ENCODE results near the gene SRA1. TPM values are rescaled to one million over a fixed set of nuclear protein-coding genes. Genes with fewer than 3 reads are reported as not detected.
"Not testable (repeated sequence)": the region's sequence is repeated elsewhere in the genome, so short reads cannot be mapped to it uniquely, and the experiment has no call there.

Gene SRA1
- polyA plus RNA-seq (2013, experiment 1 of 2; ENCODE audit: insufficient read length) = 70.3 TPM
- 63.6 TPM for polyA plus RNA-seq (2013, experiment 2 of 2; ENCODE audit: insufficient read length)

DNA sequence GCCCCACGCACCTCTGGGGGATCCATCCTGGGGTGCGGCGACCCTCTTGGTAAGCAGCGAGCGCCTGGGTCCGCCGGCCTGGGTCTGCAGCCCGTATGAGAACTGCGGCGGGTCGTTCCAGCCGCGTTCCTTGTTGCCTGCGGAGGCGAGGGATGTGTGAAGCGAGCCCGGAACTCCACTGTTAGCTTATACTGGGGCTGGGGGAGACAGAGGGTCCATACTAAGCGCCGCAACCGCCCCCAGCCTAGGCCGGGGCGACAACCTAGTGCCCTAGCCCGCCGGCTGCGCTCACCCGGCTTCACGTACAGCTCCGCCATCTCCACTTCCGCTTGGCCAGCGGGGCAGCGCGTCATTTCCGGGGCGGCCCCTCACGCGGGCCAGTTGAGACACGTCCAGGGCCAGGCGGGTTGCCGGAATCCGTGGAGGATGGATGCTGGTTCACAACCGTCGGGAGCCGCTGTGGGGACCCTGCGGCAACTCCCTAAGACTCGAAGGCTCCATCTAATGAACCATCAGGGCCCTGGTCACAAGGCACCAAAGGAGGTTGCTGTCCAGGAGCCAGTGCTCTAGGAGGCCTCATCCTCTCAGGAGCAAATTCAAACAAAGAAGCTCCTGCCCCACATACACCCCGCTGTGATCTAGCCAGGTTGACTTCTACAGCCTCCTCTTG, at the start of gene SRA1:
Gene SRA1, minus strand, starts transcription at position 338 of the 670 bp plus-strand sequence. Its CDS starts 21 bp downstream, at position 317.
- DNase-seq = peak; percentile 91

DNA sequence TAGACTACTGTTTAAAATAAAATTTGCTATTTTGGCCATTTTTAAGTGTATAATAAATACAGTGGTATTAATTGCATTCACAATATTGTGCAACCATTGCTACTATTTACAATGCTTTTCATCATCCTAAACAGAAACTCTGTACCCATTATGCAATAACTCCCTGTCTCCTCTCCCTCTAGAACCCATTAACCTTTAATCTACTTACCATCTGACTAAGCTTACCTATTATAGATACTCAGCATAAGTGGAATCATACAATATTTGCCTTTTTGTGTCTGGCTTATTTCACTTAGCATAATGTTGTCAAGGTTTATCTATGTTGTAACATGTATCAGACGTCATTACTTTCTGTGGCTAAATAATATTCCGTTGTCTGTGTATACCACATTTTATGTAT, 49.8 kb upstream of the SRA1 start:
- no peak for DNase-seq

DNA sequence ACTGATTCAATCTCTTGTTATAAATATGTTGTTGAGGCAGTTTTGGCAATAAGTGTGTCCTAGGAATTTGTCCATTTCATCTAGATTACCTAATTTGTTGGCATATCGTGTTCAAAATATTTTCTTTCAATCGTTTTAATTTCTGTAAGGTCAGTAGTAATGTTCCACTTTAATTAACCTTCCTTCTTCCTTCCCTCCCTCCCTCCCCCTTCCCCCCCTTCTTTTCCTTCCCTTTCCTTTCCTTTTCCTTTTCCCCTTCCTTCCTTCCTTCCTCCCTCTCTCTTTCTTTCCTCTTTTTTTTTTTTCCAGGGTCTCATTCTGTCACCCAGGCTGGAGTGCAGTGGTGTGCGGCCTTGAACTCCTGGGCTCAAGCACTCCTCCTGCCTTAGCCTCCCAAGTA, 48.6 kb upstream of the SRA1 start:
- DNase-seq = no peak

DNA sequence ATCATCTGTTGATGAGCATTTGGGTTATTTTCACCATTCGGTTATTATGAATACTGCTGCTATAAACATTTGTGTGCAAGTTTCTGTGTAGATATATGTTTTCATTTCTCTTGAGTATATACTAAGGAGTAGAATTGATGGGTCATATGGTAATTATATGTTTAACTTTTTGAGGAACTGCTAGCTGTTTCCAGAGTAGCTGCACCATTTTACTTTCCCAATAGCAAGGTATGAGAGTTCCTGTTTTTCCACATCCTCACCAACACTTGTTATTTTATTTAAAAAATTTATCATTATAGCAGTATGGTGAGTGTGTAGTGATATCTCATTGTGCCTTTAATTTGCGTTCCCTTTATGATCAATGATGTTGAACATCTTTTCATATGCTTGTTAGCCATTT, 46.5 kb upstream of the SRA1 start:
- DNase-seq = no peak

DNA sequence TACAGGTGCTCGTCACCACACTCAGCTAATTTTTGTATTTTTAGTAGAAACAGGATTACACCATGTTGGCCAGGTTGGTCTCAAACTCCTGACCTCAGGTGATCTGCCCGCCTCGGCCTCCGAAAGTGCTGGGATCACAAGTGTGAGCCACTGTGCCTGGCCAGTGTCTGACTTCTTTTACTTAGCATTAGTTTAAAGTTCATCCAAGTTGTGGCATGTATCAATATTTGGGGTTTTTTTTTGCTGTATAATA, 46.1 kb upstream of the SRA1 start:
- not testable (repeated sequence) for DNase-seq

DNA sequence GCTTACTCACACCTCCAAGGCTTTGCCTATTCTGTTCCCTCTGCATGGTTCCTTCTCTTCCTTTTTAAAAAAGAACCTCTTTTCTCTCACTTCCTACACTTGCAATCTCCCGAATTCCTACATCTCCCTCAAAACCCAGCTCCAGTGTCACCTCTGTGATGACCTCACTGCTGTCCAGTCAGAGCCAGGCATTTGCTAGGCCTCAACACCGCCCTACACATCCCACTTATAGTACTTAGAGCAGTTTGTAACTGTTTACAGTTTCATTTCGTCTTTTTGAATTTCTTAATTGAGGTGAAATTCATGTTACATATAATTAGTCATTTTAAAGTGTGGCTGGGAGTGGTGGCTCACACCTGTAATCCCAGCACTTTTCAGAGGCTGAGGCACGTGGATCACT, 44.9 kb upstream of the SRA1 start:
- DNase-seq = no peak

DNA sequence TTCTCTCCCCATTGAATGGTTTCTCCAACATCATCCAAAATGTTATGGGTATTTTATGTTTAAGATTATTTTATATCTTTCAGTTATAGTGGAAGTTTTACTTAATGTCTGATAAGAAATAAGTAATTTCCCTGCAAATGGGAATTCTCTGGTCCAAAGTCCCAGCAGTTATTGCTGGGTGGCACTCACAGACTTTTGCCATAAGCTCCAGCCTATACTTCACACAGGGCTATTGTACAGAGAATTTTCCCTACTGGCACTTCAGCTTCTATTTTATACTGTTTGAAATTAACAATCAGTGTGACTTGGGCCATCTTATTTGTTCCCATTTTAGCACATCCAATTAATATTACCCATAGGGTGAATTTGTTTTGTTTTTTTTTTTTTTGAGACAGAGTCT, 42.8 kb upstream of the SRA1 start:
- no peak for DNase-seq

DNA sequence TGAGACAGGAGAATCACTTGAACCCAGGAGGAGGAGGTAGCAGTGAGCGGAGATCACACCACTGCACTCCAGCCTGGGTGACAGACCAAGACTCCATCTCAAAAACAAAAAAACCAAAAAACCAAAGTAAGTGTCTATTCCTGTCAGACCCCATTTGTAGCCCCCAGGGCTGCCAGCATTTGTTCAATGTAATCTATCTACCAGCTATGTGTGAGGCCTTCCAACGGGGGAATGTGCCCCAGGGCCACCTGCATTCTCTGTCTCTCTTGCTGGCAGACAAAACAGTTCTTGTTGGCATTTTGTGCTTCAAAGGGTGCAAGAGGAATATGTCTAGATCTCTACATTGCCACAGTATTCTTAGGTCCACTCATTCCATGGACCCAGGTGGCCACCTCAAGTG, 41.6 kb upstream of the SRA1 start:
- no peak for DNase-seq

DNA sequence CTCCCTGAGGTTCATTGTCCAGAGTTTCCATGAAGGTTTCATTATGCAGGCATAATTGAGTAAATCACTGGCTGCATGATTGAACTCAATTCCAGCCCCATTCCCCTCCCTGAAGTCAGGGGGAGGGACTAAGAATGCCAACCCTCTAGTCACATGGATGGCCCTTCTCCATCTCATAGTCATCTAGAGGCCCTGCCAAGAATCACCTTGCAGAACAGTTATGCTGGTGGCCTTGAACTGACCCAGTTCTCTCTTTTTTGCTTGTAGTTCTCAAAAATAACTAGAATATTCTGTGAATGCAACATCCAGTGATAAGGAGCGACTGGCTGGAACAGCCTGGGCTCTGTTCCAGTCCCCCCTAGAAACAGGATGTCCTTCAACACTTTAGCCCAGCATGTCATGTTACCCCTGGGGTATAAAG, 39.1 kb upstream of the SRA1 start:
- DNase-seq = no peak

DNA sequence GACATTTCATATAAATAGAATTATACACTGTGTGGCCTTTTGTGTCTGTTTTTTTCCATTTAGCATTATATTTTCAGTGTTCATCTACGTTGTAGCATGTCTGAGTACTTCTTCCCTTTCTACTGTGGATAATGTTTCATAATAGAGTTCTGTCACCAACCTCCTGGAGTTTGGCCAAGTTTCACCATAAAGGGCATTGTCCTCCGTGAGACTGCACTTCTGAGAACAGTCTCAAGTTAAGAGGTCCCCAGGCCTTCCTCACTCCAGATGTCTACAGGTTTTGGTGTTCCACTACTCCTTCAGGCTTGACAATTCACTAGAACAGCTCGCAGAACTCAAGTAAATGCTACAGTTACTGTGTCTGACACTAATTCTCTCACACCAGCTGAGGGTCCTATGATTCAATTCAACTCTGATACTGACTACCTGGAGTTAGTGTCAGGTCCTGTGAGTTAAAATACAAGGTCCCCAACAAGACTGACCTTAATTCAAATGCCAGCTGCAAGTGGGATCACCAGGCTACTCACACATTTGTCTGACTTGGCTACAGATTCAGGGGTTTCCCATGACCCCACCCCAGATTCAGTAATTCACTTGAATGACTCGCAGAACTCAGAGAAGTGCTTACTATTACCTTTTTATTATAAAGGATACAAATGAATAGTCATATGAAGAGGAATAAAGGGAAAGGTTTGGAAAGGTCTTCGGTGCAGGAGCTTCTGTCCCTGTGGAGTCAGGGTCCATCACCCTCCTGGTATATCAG, 38.4 kb upstream of the SRA1 start:
- no peak for DNase-seq

DNA sequence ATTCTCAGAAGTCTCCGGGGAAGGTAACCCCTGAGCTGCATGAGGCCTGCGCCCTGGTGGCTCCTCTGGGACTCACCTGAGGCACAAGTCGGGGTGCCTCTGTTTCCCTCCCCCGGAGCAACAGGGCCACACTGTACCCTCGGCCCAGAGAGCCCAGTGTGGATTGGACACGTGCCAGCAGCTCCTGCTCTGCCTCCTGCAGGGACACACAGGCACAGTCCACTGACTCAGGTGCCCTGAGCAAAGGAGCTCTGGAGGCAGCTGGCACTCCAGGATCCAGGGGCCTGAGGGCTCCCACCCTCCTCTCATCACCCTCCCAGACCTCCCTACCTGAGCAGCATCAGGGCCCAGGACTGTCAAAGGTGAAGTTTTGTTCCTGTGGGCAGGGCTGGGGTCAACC, 36.9 kb upstream of the SRA1 start:
- no peak for DNase-seq

DNA sequence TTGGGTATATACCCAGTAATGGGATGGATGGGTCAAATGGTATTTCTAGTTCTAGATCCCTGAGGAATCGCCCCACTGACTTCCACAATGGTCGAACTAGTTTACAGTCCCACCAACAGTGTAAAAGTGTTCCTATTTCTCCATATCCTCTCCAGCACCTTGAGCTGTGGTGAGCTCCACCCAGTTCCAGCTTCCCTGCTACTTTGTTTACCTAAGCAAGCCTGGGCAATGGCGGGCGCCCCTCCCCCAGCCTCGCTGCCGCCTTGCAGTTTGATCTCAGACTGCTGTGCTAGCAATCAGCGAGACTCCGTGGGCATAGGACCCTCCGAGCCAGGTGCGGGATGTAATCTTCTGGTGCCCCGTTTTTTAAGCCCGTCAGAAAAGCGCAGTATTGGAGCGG, 35.8 kb upstream of the SRA1 start:
- DNase-seq = not testable (repeated sequence)

DNA sequence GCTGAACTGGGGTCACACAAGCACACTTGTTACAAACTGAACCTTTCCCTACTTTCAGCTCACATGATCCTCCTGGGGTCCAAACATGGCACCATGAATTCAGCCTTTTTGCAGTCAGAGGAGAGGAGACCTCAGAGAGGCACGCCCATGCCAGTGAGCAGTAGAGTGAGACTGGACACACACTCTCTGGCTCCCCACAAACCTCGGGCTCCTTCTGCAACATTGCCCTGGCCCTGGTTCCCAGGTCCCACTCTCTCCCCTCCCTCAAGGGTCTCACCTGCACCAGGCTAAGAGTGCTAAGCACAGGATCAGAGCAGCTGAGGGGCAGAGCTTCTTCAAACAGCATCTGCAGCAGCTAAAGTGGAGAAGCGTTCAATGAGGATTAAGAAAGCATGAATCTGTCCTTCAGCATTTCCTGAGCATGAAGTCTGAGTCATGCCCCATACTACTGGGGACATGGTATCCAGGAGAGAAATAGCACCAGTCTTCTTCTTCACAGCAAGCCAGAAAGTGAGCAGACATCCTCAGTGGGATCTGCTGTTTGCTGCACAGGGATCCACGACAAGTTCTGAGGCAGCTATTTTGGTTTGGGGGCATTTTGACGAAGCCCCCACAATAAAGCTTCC, 34.6 kb upstream of the SRA1 start:
- peak; percentile 38 for DNase-seq

DNA sequence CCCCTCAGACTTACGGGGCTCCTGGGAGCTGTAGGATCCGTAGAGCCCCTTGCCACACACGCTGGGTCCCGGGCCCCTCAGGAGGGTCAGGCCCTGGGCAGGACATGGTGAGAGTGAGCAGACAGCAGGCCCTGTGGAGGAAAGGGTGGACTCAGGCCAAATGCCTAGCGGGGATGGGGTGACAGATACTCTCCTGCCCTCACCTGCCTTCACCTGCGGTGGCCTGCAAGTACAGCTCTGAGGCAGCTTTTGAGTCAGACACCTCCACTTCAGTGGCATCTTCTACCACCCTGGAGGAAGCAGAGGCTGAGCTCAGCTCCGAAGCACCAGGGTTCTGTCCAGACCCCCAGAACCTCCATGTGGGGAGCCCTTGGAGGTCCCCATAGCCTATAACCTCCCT, 33.6 kb upstream of the SRA1 start:
- no peak for DNase-seq

DNA sequence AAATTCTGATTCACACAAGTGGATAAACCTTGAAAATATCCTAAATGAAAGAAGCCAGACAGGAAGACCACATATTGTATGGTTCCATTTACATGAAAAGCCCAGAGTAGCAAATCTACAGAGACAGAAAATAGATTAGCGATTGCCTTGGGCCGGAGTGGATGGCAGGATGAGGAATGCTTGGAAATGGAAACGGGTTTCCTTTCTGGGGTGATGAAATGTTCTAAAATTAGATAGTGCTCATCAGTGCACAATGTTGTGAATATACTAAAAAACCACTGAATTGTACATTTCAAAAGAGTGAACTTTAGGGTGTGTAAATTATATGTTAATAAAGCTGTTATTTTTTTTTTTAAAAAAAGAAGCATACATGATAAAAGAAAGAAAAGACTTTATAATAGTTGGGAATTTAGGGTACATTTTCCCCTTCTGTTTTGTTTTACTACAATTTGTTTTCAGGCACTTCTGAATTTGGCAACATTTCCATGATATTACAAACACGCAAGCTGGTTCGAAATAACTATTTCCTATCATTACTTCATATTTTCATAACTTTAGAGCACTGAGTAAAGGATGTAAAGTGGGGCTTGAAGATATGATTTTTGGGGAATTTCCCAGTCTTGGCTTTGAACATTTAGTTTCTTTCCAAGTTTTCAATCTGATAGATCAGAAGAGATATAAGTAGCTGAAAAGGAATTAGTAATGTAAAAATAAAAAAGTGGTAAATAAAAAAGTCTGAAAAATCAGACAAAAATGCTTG, 31.2 kb upstream of the SRA1 start:
- peak; percentile 17 for DNase-seq

DNA sequence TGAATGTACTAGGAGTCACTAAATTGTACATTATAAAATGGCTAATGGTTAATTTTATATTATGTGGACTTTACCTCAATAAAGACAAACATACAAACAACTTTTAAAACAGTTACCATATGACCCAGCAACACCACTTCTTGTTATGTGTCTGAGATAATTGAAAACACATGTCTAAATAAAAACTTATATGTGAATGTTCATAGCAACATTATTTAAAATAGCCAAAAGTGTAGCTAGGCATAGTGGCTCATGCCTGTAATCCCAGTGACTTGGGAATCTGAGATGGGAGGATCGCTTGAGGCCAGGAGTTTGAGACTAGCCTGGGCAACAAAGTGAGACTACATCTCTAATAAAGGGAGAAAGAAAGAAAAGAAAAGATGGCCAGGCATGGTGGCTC, 30.2 kb upstream of the SRA1 start:
- no peak for DNase-seq

DNA sequence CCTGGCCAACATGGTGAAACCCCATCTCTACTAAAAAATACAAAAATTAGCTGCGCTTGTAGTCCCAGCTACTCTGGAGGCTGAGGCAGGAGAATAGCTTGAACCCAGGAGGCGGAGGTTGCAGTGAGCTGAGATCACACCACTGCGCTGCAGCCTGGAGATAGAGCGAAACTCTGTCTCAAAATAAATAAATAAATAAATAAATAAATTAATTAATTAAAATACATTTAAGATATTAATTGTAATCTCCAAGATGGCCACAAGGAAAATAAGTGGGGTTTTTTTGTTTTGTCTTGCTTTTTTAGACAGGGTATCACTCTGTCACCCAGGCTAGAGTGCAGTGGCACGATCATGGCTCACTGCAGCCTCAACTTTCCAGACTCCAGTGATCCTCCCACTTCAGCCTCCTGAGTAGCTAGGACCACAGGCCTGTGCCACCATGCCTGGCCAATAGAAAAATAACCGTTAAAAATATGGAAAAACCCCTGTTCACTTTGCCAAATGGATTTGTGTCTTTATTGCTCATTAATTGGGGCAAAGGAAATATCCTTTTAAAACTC, 22.0 kb upstream of the SRA1 start:
- DNase-seq = not testable (repeated sequence)

DNA sequence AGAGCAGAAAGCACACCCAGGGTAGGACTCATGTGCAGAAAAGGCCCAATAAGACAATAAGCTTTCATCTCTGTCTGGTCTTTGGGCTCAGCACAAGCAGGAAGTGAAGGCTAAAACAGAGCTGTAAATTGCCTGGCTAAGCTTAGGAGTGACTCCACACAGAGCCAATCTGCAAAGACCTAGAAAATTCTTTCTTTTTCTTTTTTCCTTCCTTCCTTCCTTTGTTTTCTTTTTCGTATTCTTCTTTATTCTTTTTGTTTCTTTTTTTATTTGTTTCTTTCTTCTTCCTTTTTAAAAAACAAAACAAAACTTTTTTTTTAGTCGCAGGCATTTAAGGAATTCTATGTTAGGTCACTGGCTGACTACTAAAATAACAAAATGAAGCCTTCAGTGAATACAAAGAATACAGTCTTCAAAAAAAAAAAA, 19.5 kb upstream of the SRA1 start:
- peak; percentile 22 for DNase-seq

DNA sequence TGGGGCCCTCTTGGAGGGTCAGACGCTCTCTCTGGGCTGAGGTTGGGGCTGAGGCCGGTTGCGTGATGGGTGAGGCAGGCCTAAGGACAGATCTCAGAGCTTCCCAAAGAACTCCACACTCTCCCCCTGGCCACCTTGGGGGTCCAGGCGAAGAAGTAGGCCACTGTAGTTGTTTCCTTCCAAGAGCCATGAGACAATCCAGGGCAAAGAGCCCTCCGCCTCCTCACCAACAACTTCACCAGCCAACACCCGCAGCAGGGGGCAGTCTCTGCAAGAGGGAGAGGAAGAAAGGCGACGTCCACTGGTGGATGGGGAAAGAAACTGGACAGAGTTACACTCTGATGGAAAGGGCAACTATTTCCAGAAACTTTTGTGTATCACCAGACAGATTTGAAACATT, 18.0 kb upstream of the SRA1 start:
- peak; percentile 22 for DNase-seq

DNA sequence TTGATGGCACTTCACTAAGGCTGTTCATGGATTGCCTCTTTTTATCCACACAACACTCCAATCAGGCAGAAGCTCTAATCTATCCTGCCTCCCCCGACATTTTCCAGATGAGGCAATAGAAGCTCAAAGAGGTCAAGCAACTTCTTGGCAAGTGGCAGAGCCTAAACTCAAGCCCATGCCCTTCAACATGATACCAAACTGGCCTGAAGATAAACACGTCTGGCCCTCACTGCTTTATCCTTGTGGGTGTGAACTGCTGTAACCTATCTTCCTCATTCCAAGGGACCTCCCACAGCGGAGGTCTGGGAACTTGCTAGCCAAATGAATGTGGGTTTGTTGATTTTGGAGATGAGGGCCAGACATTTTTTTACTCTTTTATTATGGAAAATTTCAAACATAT, 16.9 kb upstream of the SRA1 start:
- peak; percentile 61 for DNase-seq

DNA sequence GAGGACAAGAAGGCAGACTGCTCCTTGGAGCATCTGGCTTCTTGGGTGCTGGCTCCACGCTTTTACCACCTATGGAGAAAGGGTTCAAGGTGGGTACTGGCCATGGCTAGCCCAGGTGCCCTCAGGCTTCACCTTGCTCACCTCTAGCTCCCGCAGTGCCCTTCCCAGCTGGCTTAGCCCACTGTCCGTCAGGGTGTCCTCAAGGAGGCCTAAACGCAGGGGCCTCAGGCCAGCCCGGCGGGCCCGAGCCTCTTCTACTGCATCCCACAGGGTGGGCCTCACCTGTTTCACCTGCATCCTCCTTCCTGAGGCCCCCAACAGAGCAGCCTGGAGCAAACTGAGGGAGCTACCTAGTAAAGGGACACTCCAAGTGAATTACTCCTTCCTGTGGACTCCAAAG, 16.4 kb upstream of the SRA1 start:
- DNase-seq = no peak

DNA sequence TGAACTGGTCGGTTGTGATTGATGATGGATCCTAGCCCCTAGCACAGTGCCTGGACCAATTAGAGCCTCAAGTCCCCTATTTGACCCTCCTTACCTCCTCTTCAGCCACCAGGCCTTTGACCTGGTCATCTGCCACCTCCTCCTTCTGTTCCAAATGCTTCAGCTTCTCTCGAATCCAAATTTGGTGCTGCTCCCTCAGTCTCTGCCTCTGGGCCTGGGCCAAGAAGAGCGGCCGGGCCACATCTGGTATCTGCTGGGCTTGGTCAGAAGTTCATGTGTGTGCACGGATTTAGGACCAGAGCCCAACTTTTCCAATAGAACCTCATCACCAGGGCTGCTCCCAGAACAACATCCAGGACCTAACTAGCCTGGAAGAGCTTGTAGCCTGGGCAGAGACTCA, 13.8 kb upstream of the SRA1 start:
- no peak for DNase-seq

DNA sequence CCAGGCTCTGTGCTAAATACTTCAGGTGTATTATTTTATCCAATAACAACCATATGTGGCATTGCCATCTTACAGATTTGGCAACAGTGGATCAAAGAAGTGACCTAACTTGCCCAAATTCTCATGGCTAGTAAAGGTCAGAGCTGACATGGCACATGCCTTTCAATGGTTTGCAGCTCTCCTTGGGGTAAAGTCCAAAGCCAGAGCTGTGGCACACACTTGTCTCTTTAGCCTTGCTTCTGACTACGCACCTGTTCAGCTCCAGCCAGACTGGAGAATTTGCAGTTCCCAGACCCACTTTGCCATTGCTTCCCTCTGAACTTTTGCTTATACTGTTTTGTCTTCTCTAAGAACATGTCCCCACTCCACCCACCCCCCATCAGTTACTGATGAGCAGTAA, 13.2 kb upstream of the SRA1 start:
- DNase-seq = no peak

Data from fibroblast of skin of scalp (primary cell).